GM18498 (cell line): ENCODE results near the gene LRP1B.

Experiments used
- ATAC-seq: cut with Tn5 transposase; IDR thresholded peaks from one replicate; pipeline ENCODE4 v1.9.1; 2021; ENCODE audit warnings: mild to moderate bottlenecking, moderate library complexity; ENCODE audit not compliant: unreplicated experiment

Gene LRP1B

DNA sequence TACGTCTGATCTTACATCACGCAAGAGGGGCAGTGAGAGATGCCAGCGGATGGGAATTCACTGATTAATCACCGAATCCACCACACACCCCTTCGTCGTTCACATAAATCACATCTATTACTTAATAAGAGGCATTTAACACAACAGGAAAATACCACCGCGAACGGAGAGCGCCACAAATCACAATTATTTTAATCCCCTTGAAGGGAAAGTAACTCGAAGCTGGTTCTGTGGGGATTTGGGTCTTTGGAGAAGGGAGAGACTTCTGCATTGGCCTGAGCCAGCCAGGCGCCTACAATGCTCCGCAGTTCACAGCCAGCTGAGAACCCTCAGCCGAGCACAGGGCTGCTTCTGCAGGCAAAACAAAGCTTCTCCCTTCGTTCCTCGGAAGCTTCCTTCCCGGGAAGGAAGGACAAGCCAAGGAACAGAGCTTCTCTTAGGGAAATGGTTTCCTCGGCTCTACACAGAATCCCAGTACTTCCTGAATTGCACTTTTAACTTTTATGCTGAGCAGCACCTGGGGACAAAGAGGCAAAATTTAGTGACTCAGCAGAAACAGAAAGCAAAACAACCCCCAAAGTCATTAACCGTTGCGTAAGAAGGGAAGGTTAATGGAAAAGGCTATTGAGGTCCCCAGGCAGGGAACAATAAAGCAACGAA, at the start of gene LRP1B:
LRP1B (minus strand) TSS at position 7 of the 660 bp plus-strand sequence. CDS start 287 bp downstream, outside the sequence.
- ATAC-seq = peak; percentile 73

DNA sequence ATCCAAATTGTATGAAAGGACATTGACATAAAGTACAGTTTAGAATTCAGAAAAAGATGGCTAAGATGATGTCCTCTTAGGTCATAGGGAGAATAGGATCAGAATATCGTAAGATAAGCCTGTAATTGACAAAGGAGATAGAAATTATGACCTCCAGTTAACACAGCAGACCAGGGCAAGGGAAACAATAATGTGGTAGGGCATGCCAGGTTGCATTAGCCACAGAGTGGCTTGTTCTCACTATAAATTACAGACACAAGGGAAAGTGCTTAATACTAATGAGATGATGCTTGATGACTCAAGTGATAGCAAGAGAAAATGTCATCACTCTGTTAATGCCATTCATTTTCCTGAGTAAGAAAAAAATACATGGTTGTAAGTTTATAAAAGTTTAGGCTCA, 48.9 kb upstream of the LRP1B start:
- no peak for ATAC-seq

DNA sequence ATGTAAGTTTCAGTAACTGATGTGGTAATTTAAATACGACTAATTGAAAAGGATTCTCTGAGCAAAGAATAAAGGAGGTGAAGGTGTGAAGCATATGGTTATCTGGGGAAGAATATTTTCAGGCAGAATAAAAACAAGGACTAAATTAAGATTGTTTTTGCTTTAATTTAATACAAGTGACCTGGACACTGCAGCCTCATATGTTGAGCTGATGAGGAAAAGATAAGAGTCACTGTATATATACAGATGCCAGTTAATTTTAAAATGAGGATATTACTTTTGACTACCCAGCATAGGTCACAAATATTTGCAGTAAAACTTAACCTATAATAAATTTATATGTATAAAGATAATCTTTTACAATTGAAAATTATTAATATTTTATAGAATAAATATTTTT, 47.8 kb upstream of the LRP1B start:
- ATAC-seq = no peak

- no peak for ATAC-seq
These were observed 46.1 kb upstream of the LRP1B start for GRCh38 chr2:142176941-142177340.

DNA sequence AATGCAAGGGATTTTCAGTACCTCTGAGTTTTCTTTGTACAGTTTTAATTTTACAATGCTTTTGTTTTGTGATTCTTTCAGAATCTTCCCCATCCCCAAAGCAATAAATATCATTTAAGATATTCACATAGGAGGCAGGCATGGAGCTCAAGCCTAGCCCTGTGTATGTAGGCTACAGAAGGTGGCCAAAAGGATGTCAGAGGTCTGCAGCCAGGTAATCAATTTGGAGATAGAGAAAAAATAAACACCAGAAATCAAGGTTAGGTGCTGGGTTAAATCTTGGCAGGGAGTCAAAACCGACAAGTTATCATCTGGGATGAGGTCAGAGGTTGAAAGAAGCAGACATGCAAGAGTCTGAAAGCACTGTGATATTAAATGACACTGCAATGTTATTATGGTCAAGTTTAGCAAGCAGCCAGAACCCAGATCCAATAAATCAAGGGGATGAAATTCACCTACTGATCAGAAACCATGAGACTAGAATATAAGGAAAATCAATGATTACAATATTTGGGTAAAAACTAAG, 45.1 kb upstream of the LRP1B start:
- ATAC-seq = no peak

GRCh38 chr2:142174176-142174575, 43.4 kb upstream of the LRP1B start:
- ATAC-seq = no peak

GRCh38 chr2:142170847-142171246, 40.0 kb upstream of the LRP1B start:
- ATAC-seq = no peak

DNA sequence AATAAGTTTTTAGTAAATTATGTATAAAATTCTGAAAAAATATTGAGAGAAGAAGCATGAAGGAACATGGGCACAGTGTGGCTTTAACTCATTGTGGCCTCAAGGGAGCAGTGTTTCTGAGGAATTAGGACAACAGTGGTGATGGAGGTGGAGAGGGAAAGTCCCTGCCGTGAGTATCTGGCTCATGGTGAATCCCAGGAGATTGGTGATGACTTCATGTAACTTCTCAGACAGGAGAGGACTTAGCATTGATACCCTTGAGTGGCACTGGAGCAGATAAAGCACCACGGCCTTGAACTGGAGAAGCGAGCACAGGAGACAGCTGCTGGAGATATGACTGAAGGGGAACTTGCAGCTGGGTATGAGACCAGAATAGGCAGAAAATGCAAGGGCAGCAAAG, 35.0 kb upstream of the LRP1B start:
- peak; percentile 88 for ATAC-seq

DNA sequence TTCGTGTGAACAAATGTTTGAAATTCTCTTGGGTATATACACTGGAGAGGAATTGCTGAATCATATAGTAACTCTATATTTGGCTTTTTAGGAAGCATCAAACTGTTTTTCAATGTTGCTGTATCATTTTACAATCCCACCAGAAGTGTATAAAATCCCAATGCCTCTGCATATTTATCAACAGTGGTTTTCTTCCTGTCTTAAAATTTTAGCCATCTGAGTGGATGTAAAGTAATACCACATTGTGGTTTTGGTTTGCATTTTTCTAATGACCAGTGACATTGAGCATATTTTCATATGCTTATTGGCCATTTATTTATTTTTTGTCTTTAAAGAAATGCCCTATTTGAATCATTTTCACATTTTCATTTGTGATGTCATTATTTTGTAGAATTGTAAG, 22.8 kb upstream of the LRP1B start:
- ATAC-seq = no peak

GRCh38 chr2:142150453-142150852, 19.6 kb upstream of the LRP1B start:
- ATAC-seq = no peak

DNA sequence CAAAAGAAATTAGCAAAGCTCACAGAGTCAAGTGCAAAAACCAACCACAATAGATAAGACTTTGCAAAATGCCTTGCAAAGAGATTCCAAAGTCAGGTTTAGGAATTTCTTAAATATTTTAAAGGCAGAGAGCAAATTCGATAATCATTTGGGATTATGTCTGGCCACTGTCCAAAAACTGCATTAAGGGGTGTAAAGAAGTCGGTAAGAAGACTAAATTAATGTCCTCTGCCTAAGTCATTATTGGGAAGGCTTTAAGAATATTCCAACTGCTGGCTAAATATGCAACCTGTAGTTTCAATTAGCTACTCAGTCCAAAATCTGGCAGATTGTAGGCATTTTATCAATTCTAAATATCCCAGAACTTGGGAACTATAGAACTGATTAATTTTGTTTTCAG, 13.7 kb upstream of the LRP1B start:
- ATAC-seq = no peak

- no peak for ATAC-seq
These were observed 11.8 kb upstream of the LRP1B start for GRCh38 chr2:142142595-142142994.

DNA sequence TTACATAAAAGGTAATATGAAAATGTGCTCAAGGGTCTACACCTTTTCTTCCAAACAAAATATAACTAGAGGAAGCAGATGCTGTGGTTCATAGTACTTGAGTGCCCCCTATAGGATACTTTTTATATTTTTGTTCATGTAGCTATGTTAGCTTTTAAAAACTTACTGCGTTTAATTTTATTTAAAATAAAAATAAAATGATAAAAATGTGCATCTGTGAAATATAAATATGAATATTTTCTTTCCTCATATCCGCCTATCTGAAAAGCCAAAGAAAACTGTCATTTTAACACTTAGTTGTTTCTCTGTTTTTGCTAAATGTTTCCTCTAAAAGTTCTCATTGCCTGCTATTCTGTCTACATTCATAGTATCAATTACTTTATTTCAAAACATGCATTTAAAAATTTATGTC, 9.6 kb upstream of the LRP1B start:
- ATAC-seq = peak; percentile 59

GRCh38 chr2:142139384-142139783, 8.6 kb upstream of the LRP1B start:
- no peak for ATAC-seq

- ATAC-seq = no peak
These were observed 5.8 kb upstream of the LRP1B start for GRCh38 chr2:142136571-142136970.

GRCh38 chr2:142134911-142135310, 4.1 kb upstream of the LRP1B start:
- ATAC-seq = no peak

GRCh38 chr2:142130111-142131009, 456 bp downstream of the LRP1B start:
- ATAC-seq = peak; percentile 47

GRCh38 chr2:142128105-142128504, 2.7 kb downstream of the LRP1B start:
- ATAC-seq = no peak

- no peak for ATAC-seq
These were observed 3.6 kb downstream of the LRP1B start for GRCh38 chr2:142127248-142127647.

GRCh38 chr2:142124706-142125105, 6.1 kb downstream of the LRP1B start:
- no peak for ATAC-seq

- no peak for ATAC-seq
These were observed 11.5 kb downstream of the LRP1B start for GRCh38 chr2:142119347-142119746.

DNA sequence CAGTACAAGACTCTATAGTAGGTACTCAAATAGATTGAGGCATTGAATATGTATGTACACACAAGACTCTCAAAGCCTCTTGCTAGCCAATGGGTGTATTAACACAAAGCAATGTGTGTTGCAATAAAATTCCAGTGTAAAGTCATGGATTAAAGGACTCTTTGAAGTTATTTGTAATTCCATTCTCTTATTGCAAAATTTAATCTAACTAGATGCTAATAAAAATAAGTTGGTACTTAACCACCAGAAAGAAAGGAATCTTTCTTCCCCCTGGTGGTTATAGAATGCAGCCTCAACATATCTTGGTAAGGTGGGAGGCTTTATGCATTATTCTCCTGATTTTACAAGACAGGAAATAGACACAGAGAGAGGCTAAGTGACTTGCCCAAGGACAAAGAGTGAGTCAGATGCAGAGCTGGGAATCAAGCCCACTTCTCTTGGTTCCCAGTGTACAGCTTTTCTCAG, 18.0 kb downstream of the LRP1B start:
- no peak for ATAC-seq
